GM12865 (cell line): ENCODE data around the gene RELT.

Experiments
- DNase-seq: peaks from one replicate; pipeline ENCODE4 v3.0.0; 2010; ENCODE audit warnings: low read depth
- H3K4me3 ChIP-seq: 2 replicates; pipeline ENCODE4 v1.5.1; 2011; ENCODE audit warnings: mild to moderate bottlenecking, low read depth, low read length, control low read depth
- TF ChIP-seq, protein P1 (sequence below): IDR thresholded peaks from 2 replicates; pipeline ENCODE4 v1.5.1; 2011; ENCODE audit warnings: low read length, control low read depth, low read depth, inconsistent platforms; ENCODE audit not compliant: insufficient read depth; ENCODE audit errors: missing control alignments

RELT gene

DNA sequence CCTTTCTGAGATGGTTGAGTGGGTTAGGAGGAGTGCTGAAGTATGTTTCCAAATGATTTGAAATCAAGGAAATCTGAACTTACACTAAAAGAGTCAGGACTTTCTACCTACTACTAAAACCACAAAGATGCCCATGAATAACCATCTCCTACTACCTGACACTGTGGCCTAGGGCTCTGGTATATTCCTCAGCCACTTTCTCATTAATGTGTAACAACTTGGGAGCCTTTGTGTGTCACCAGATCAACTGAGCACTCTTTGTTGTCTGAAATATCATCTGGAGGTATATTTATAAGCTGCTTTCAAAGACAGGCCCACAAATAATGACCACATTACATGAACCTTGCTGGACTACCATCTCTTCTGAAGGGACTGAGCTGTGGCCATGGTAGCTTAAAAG, 43.9 kb downstream of the RELT start:
- no peak for DNase-seq
- H3K4me3 ChIP-seq = no peak overlapping the region
- TF ChIP-seq, protein P1, sequence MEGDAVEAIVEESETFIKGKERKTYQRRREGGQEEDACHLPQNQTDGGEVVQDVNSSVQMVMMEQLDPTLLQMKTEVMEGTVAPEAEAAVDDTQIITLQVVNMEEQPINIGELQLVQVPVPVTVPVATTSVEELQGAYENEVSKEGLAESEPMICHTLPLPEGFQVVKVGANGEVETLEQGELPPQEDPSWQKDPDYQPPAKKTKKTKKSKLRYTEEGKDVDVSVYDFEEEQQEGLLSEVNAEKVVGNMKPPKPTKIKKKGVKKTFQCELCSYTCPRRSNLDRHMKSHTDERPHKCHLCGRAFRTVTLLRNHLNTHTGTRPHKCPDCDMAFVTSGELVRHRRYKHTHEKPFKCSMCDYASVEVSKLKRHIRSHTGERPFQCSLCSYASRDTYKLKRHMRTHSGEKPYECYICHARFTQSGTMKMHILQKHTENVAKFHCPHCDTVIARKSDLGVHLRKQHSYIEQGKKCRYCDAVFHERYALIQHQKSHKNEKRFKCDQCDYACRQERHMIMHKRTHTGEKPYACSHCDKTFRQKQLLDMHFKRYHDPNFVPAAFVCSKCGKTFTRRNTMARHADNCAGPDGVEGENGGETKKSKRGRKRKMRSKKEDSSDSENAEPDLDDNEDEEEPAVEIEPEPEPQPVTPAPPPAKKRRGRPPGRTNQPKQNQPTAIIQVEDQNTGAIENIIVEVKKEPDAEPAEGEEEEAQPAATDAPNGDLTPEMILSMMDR = no peak

DNA sequence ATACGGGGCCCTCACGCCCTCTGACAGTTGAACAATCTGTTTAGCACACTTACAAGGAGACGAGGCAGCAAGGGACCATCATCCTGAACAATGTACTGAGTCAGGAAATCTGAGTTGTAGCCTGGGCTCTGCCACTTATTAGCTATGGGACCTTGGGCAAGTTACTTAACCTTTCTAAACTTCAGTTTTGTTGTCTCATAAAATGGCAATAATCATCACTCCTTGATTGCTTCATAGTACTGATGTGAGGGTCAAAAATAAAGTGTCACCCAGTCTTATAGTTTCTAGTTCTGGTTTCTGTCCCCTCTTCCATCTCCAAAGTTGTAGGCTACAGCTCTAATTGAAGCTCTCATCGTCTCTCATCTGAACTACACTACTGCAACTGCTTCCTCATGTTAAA, 46.7 kb downstream of the RELT start:
- TF ChIP-seq, protein P1 = no peak
- no peak for DNase-seq

DNA sequence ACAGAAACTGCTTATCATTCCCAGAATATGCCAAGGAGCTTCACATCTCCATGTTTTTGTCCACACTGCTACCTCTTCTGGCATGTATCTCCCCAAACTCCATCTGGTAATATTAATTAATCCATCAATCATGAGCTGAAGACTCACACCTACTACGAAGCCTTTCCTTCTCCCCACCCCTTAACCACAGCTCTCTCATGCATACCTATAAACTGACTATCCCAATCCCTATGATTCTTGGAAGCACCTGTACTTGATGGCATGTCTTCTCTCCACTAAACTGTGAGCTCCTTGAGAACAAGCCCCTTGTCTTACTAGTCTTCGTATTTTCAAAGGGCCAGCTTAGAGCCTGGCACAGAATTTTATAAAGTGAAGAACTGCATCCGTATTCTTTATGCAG, 47.3 kb downstream of the RELT start:
- DNase-seq = no peak
- H3K4me3 ChIP-seq = no peak overlapping the region
- TF ChIP-seq, protein P1 = no peak

More for the DNA sequence above, 46.7 kb downstream of the RELT start:
- no peak overlapping the region for H3K4me3 ChIP-seq

DNA sequence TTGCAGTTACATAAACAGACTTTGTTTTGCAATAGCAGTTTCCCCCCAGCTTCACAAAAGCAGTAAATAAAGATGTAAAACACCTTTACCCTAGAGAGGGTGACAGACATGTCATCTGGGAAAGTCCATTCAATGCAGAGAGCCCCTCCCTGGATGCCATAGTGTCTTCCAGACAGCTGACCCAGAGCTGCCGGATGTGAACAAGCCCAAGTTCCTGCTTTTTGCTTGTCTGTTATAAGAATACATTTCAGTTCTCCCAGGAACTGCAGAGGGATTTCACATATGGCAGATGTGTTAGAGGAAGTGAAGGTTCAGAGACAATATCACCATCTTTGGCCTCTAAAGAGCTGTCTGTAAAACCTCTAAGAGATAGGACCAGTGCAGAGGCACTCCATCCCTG, 48.9 kb downstream of the RELT start:
- TF ChIP-seq, protein P1 = no peak
- no peak for DNase-seq
- H3K4me3 ChIP-seq = no peak overlapping the region

DNA sequence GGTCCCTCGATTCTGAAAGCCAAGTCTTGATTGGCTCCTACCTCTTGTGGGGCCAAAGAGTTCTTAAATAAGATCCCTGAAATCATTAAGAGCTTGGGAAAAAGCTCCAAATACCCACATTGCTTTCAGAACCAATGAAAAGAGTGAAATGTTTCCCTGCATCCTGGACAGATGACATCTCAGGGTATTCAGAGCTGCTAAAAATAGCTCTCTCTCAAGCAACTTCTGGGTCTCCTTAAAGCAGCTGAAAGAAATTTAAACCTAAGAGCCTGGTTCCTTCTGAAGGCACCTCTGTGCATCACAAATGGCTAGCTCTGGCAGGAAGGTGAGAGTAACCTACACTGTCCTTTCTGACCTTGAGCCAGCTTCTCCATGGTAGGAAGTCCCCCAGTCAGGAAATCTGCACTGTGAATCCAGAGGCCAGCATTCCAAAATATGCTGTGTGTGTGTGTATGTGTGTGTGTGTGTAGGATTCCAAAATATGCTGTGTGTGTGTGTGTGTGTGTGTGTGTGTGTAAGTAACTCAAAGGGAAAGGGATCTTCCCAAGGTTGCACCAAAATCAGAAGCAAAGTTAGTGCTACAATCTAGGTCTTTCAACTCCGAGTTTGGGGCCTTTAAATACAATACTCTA, 50.1 kb downstream of the RELT start:
- no peak overlapping the region for H3K4me3 ChIP-seq
- DNase-seq = no peak
- TF ChIP-seq, protein P1 = no peak

DNA sequence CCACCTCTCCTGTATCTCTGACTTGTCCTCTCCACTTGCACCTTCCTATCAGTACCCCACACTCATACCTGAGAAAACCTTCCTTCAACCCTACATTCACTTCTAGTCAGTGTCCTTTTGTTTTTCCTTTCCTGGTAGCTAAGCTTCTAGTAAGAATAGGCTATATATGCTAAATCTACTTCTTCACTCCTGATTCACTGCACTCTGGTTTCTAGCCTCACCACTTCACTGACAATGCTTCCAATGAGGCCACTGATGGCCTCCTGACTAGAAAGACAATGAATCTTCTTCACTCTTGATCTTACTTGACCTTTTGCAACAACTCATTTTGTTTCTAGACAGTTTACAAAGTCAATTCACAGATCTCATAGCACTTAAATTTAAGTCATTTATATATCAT, 52.0 kb downstream of the RELT start:
- H3K4me3 ChIP-seq = no peak overlapping the region

More for the DNA sequence above, 52.0 kb downstream of the RELT start:
- TF ChIP-seq, protein P1 = no peak
- DNase-seq = no peak
